Liver (tissue), 9 donors: ENCODE data around the gene EML1. TPM values are rescaled to one million over a fixed set of nuclear protein-coding genes. Genes with fewer than 3 reads are reported as not detected.

Experiments used
- DNase-seq: peaks from one replicate; pipeline ENCODE4 v3.0.0-alpha.2; 2017; ENCODE audit warnings: low spot score
- H3K27ac ChIP-seq, 2 donors: one replicate each; pipeline ENCODE4 v1.7.0; 2013; ENCODE audit warnings: inconsistent platforms in 2 of 2, low read length in 2 of 2, control low read depth in 1 of 2, low read depth in 1 of 2, mild to moderate bottlenecking in 1 of 2
- H3K27me3 ChIP-seq, 4 donors: one replicate each; pipeline versions ENCODE4 v1.6.1 to v1.7.0; 2013; ENCODE audit warnings: low read length in 3 of 4, inconsistent platforms in 1 of 4, mild to moderate bottlenecking in 1 of 4, moderate library complexity in 1 of 4; ENCODE audit not compliant: control insufficient read depth in 4 of 4, insufficient read depth in 4 of 4
- H3K36me3 ChIP-seq, 4 donors: one replicate each; pipeline versions ENCODE4 v1.6.1 to v1.7.0; 2013; ENCODE audit warnings: low read length in 3 of 4, mild to moderate bottlenecking in 3 of 4, low read depth in 1 of 4, moderate library complexity in 1 of 4; ENCODE audit not compliant: control insufficient read depth in 4 of 4, insufficient read depth in 3 of 4
- H3K4me1 ChIP-seq, 4 donors: one replicate each; pipeline versions ENCODE4 v1.6.1 to v1.7.0; 2013; ENCODE audit warnings: low read length in 3 of 4, mild to moderate bottlenecking in 3 of 4, moderate library complexity in 1 of 4; ENCODE audit not compliant: control insufficient read depth in 4 of 4, insufficient read depth in 4 of 4
- H3K4me3 ChIP-seq, 3 donors: one replicate each; pipeline versions ENCODE4 v1.6.1 to v1.7.0; 2013; ENCODE audit warnings: low read length in 3 of 3, control low read depth in 1 of 3, low read depth in 1 of 3, mild to moderate bottlenecking in 1 of 3
- H3K9ac ChIP-seq, 2 donors: one replicate each; pipeline ENCODE4 v1.7.0; 2013; ENCODE audit warnings: low read length in 2 of 2, mild to moderate bottlenecking in 2 of 2, moderate library complexity in 2 of 2, control low read depth in 1 of 2, low read depth in 1 of 2
- H3K9me3 ChIP-seq, 4 donors: one replicate each; pipeline versions ENCODE4 v1.6.1 to v1.7.0; 2013; ENCODE audit warnings: low read length in 3 of 4; ENCODE audit not compliant: control insufficient read depth in 4 of 4
- ATF3 ChIP-seq: IDR thresholded peaks from 2 replicates; pipeline ENCODE4 v1.6.1; 2016; ENCODE audit warnings: antibody characterized with exemption
- CTCF ChIP-seq: fragments of 150-350 bp; IDR thresholded peaks from 2 replicates; pipeline ENCODE4 v1.5.1; 2017; ENCODE audit warnings: improper control_type of control experiment, low read depth, low read length; ENCODE audit not compliant: missing input control
- EGR1 ChIP-seq, 2 donors: IDR thresholded peaks; 2 replicates each; pipeline ENCODE4 v1.6.1; 2016 to 2018; ENCODE audit warnings: antibody characterized with exemption in 2 of 2, low read depth in 2 of 2
- FOXA1 ChIP-seq: IDR thresholded peaks from 2 replicates; pipeline ENCODE4 v1.6.1; 2016; ENCODE audit warnings: antibody characterized with exemption
- FOXA2 ChIP-seq: IDR thresholded peaks from 2 replicates; pipeline ENCODE4 v1.6.1; 2016; ENCODE audit warnings: antibody characterized with exemption
- GABPA ChIP-seq, 2 donors: IDR thresholded peaks in 1 of 2; conservative IDR thresholded peaks in 1 of 2; 2 replicates each; pipeline ENCODE4 v1.6.1; 2016; ENCODE audit warnings: antibody characterized with exemption in 2 of 2, mild to moderate bottlenecking in 1 of 2, moderate library complexity in 1 of 2
- HNF4G ChIP-seq: IDR thresholded peaks from 2 replicates; pipeline ENCODE4 v1.6.1; 2016; ENCODE audit warnings: antibody characterized with exemption
- NR2F2 ChIP-seq: IDR thresholded peaks from 2 replicates; pipeline ENCODE4 v1.6.1; 2016; ENCODE audit warnings: antibody characterized with exemption
- RAD21 ChIP-seq, 2 donors: IDR thresholded peaks; 2 replicates each; pipeline ENCODE4 v1.6.1; 2016; ENCODE audit warnings: antibody characterized with exemption in 2 of 2, mild to moderate bottlenecking in 2 of 2
- RXRA ChIP-seq, 2 donors: IDR thresholded peaks; 2 replicates each; pipeline ENCODE4 v1.6.1; 2017 to 2018; ENCODE audit warnings: antibody characterized with exemption in 2 of 2, mild to moderate bottlenecking in 1 of 2
- SP1 ChIP-seq: IDR thresholded peaks from 2 replicates; pipeline ENCODE4 v1.6.1; 2018; ENCODE audit warnings: antibody characterized with exemption, mild to moderate bottlenecking
- TAF1 ChIP-seq: conservative IDR thresholded peaks from 2 replicates; pipeline ENCODE4 v1.6.1; 2016; ENCODE audit warnings: antibody characterized with exemption, mild to moderate bottlenecking
- YY1 ChIP-seq: IDR thresholded peaks from 2 replicates; pipeline ENCODE4 v1.6.1; 2016; ENCODE audit warnings: antibody characterized with exemption, mild to moderate bottlenecking
- ZBTB33 ChIP-seq: IDR thresholded peaks from 2 replicates; pipeline ENCODE4 v1.6.1; 2016; ENCODE audit warnings: antibody characterized with exemption
- WGBS: extraction: QIAGEN DNeasy Blood & Tissue Kit; methylation state at CpG from one replicate; pipeline ENCODE4 v1.1.7; 2013; 5-methylcytosine and 5-hydroxymethylcytosine counted together
- polyA plus RNA-seq, 2 donors: library from polyadenylated mRNA; stranded (reverse) in 1 of 2; unstranded in 1 of 2; fragments of 200-250 nt in 1 of 2; fragments of >200 nt in 1 of 2; fragmentation: Nextera tagmentation in 1 of 2; extraction: Ambion mirVana in 1 of 2; gene quantifications; one replicate each; pipeline versions ENCODE4 v1.2.1 to v1.2.3, GENCODE V29; 2013 to 2015
- total RNA-seq, 2 donors: library from RNA; depleted of rRNA; stranded (reverse); fragments of >200 nt; gene quantifications; one replicate each; pipeline ENCODE4 v1.2.3, GENCODE V29; 2014
- TF ChIP-seq, protein P1 (sequence below): IDR thresholded peaks from 2 replicates; pipeline ENCODE4 v1.6.1; 2016; ENCODE audit warnings: antibody characterized with exemption, mild to moderate bottlenecking
- TF ChIP-seq, protein P2 (sequence below): IDR thresholded peaks from 2 replicates; pipeline ENCODE4 v1.6.1; 2016; ENCODE audit warnings: antibody characterized with exemption
- donor health status: healthy.
- donor health status: healthy.
- donor health status: healthy.
- donor health status: healthy.
- donor health status: healthy.

EML1 gene
- total and polyA plus RNA-seq, 4 donors = 2.7 to 14.6 (median 4.6) TPM

GRCh38 chr14:99976021-99976420 is 182.8 kb downstream of the EML1 start:
- no peak overlapping the region for H3K4me3 ChIP-seq
- no peaks in the 10 kb centered on the region for H3K36me3 ChIP-seq
- no peak overlapping the region for H3K9ac ChIP-seq
- H3K4me1 ChIP-seq = peaks cover 0 to 11% (median 8%) of the 10 kb centered on the region in 4 donors
- no peaks in the 10 kb centered on the region for H3K27me3 ChIP-seq
- no peak overlapping the region for H3K27ac ChIP-seq
- TF ChIP-seq YY1 = no peak
- TF ChIP-seq SP1 = no peak
- TF ChIP-seq ZBTB33 = no peak
- no peak for TF ChIP-seq HNF4G
- TF ChIP-seq FOXA2 = no peak
- no peak for TF ChIP-seq RAD21 (IDR thresholded peaks at IDR 0.05)
- no peak for TF ChIP-seq CTCF
- no peak for TF ChIP-seq GABPA (IDR thresholded peaks at IDR 0.05 in 1 of 2, conservative IDR thresholded peaks at IDR 0.05 in 1 of 2)
- TF ChIP-seq, protein P1, sequence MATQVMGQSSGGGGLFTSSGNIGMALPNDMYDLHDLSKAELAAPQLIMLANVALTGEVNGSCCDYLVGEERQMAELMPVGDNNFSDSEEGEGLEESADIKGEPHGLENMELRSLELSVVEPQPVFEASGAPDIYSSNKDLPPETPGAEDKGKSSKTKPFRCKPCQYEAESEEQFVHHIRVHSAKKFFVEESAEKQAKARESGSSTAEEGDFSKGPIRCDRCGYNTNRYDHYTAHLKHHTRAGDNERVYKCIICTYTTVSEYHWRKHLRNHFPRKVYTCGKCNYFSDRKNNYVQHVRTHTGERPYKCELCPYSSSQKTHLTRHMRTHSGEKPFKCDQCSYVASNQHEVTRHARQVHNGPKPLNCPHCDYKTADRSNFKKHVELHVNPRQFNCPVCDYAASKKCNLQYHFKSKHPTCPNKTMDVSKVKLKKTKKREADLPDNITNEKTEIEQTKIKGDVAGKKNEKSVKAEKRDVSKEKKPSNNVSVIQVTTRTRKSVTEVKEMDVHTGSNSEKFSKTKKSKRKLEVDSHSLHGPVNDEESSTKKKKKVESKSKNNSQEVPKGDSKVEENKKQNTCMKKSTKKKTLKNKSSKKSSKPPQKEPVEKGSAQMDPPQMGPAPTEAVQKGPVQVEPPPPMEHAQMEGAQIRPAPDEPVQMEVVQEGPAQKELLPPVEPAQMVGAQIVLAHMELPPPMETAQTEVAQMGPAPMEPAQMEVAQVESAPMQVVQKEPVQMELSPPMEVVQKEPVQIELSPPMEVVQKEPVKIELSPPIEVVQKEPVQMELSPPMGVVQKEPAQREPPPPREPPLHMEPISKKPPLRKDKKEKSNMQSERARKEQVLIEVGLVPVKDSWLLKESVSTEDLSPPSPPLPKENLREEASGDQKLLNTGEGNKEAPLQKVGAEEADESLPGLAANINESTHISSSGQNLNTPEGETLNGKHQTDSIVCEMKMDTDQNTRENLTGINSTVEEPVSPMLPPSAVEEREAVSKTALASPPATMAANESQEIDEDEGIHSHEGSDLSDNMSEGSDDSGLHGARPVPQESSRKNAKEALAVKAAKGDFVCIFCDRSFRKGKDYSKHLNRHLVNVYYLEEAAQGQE = no peak
- no peak for TF ChIP-seq FOXA1
- no peak for TF ChIP-seq NR2F2
- TF ChIP-seq, protein P2, sequence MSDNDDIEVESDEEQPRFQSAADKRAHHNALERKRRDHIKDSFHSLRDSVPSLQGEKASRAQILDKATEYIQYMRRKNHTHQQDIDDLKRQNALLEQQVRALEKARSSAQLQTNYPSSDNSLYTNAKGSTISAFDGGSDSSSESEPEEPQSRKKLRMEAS = no peak
- no peak for TF ChIP-seq ATF3
- no peak for TF ChIP-seq TAF1
- peaks cover 0 to 7% (median under 1%) of the 10 kb centered on the region in 4 donors for H3K9me3 ChIP-seq
- no peak for DNase-seq
- WGBS = 93% methylated on average over 1 of the region's 1 CpG

DNA sequence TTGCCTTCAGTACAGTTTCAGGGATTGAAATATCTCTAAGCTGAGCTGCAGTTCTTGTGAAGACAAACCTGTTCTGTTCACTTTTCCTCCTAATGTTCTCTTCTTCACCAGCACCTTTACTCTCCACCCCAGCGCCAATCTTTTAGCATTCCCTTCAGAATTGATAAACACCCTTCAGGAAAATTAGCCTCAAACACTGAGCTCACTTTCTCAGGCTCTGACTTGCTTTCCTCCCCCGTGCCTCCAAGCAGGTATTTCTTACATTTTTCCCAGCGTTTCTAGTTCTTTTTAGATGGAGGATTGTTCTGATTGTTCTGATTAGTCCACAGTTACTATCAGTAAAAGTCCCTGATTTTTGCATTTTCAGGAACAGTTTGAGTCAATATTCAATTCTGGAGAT is 183.5 kb downstream of the EML1 start:
- WGBS = 90% methylated on average over 3 of the region's 3 CpGs
- TF ChIP-seq TAF1 = no peak
- TF ChIP-seq HNF4G = no peak
- no peak for TF ChIP-seq ZBTB33
- TF ChIP-seq RAD21 (IDR thresholded peaks at IDR 0.05) = no peak
- no peak for TF ChIP-seq ATF3
- no peak for TF ChIP-seq RXRA (IDR thresholded peaks at IDR 0.05)
- no peak for TF ChIP-seq FOXA1
- TF ChIP-seq, protein P2 = no peak
- no peak for TF ChIP-seq EGR1 (IDR thresholded peaks at IDR 0.05; ENCODE audit: low read depth in 2 of 2)
- Histone ChIP-seq H3K27ac (no peak overlapping the region), H3K4me1 (peaks cover 1 to 12% (median 9%) of the 10 kb centered on the region in 4 donors), H3K9me3 (peaks cover 0 to 7% (median under 1%) of the 10 kb centered on the region in 4 donors), H3K36me3 (no peaks in the 10 kb centered on the region), H3K27me3 (no peaks in the 10 kb centered on the region), H3K4me3 (no peak overlapping the region), H3K9ac (no peak overlapping the region)
- DNase-seq = no peak
